Neural crest cell (in vitro differentiated cells): ENCODE results near the gene KLHDC4. TPM values are rescaled to one million over a fixed set of nuclear protein-coding genes. Genes with fewer than 3 reads are reported as not detected.
"Not testable (repeated sequence)": the region's sequence is repeated elsewhere in the genome, so short reads cannot be mapped to it uniquely, and the experiment has no call there.

Experiments used
- DNase-seq: peaks from one replicate; pipeline ENCODE4 v3.0.0; 2021; ENCODE audit warnings: low read depth, mixed read lengths, low spot score
- H3K27ac Mint-ChIP-seq: one replicate; pipeline ENCODE4 v1.8.0; 2021; ENCODE audit warnings: mild to moderate bottlenecking, mixed read lengths; ENCODE audit not compliant: unreplicated experiment
- H3K27me3 Mint-ChIP-seq: 2 replicates; pipeline ENCODE4 v1.8.0; 2021; ENCODE audit warnings: low read depth, mild to moderate bottlenecking, mixed read lengths
- H3K36me3 Mint-ChIP-seq: 2 replicates; pipeline ENCODE4 v1.8.0; 2021; ENCODE audit warnings: low read depth, mild to moderate bottlenecking, mixed read lengths
- H3K4me1 Mint-ChIP-seq: 2 replicates; pipeline ENCODE4 v1.8.0; 2021; ENCODE audit warnings: mixed read lengths
- H3K4me3 Mint-ChIP-seq: one replicate; pipeline ENCODE4 v1.8.0; 2021; ENCODE audit warnings: mild to moderate bottlenecking, mixed read lengths
- H3K9me3 Mint-ChIP-seq: 2 replicates; pipeline ENCODE4 v1.8.0; 2021; ENCODE audit warnings: mixed read lengths
- CTCF ChIP-seq: fragments of 200-600 bp; sonication (generic); conservative IDR thresholded peaks from 2 replicates; pipeline ENCODE4 v1.5.0; 2021; ENCODE audit warnings: antibody characterized with exemption, mild to moderate bottlenecking
- total RNA-seq: library from RNA; stranded (reverse); gene quantifications from 2 replicates; pipeline ENCODE4 v1.2.1, GENCODE V29; 2021

KLHDC4 gene
- total RNA-seq, 1 donor from 2014 or later, result 57.0 TPM

DNA sequence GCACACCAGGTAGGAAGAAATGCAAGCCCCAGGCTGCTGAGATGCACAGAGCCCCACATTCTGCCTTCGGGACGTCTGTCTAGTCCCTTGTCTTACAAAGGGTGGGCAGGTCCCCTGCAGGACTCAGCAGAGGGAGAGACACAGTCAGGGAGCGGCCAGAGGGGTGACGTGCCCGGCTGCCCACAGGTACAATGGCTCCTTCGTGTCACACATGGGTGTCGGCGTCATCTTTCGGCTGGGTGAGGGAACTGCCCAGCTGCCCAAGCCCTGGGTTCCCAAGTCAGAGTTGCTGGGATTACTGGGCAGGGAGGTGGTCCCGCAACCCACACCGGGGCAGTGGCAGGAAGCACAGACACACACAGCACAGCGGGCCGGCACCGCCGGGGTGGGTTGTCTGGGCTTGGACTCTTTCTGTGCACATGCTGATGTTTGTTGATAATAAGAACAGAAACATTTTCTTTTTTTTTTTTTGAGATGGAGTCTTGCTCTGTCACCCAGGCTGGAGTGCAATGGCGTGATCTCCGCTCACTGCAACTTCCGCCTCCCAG lies 82.9 kb downstream of the KLHDC4 start:
- Mint-ChIP-seq H3K36me3 (no peaks in the 10 kb centered on the region), H3K9me3 (no peaks in the 10 kb centered on the region), H3K27me3 (no peaks in the 10 kb centered on the region), H3K27ac (peak overlapping the region; percentile 43), H3K4me3 (no peak overlapping the region), H3K4me1 (no peaks in the 10 kb centered on the region)
- no peak for TF ChIP-seq CTCF
- no peak for DNase-seq

GRCh38 chr16:87681981-87682570 lies 83.7 kb downstream of the KLHDC4 start:
- H3K27ac Mint-ChIP-seq, result peak overlapping the region; percentile 43
- H3K27me3 Mint-ChIP-seq, result no peaks in the 10 kb centered on the region
- peak; percentile 22 for TF ChIP-seq CTCF
- no peak overlapping the region for H3K4me3 Mint-ChIP-seq
- no peaks in the 10 kb centered on the region for H3K36me3 Mint-ChIP-seq
- no peaks in the 10 kb centered on the region for H3K4me1 Mint-ChIP-seq
- DNase-seq, result no peak
- H3K9me3 Mint-ChIP-seq, result no peaks in the 10 kb centered on the region

GRCh38 chr16:87681051-87681602 lies 84.7 kb downstream of the KLHDC4 start:
- not testable (repeated sequence) for H3K4me3 Mint-ChIP-seq, DNase-seq, H3K9me3 Mint-ChIP-seq, H3K4me1 Mint-ChIP-seq, H3K27ac Mint-ChIP-seq, H3K27me3 Mint-ChIP-seq, H3K36me3 Mint-ChIP-seq

- H3K4me1 Mint-ChIP-seq, result peaks cover 6% of the 10 kb centered on the region
- no peak for TF ChIP-seq CTCF
Observed at GRCh38 chr16:87680272-87680644, 85.5 kb downstream of the KLHDC4 start.

DNA sequence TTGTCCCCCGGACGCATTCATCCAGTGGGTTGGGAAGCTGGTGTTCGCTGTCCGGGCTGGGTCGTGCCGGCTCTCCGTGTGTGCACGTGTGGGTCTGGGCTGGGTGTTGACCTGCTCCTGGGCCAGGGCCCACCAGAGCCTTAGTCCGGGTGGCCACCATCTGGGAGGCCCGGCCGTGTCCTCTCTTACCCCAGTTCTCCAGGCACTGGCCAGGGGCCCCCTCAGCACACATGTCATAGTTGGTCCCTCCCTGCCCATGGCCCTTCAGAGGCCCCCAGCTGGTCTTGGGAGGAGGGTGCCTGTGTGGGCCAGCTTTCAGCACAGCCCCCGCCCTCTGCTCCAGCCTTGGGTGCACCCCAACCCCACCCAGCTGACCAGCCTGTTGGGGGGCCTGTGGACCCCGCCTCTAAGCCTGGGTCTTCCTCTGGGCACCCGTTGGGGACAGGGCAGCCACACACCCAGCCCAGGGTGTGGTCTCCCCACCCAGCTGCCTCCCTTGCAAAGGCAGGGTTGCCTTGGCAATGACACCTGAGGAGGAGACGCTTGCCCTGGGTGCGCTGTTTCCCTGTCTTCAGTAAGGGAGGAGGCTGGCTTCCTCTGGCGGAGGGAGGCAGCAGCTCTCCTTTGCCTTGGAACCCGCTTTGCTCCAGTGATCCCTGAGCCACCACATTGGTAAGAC lies 86.1 kb downstream of the KLHDC4 start:
- no peak overlapping the region for H3K4me3 Mint-ChIP-seq
- H3K36me3 Mint-ChIP-seq, result no peaks in the 10 kb centered on the region
- no peak overlapping the region for H3K27ac Mint-ChIP-seq
- no peak for DNase-seq
- peaks cover 6% of the 10 kb centered on the region for H3K4me1 Mint-ChIP-seq
- H3K27me3 Mint-ChIP-seq, result no peaks in the 10 kb centered on the region
- no peaks in the 10 kb centered on the region for H3K9me3 Mint-ChIP-seq
- TF ChIP-seq CTCF, result no peak

More at GRCh38 chr16:87680272-87680644, 85.5 kb downstream of the KLHDC4 start:
- H3K27ac Mint-ChIP-seq, result no peak overlapping the region
- H3K9me3 Mint-ChIP-seq, result no peaks in the 10 kb centered on the region
- no peak for DNase-seq
- no peaks in the 10 kb centered on the region for H3K36me3 Mint-ChIP-seq
- no peak overlapping the region for H3K4me3 Mint-ChIP-seq
- no peaks in the 10 kb centered on the region for H3K27me3 Mint-ChIP-seq

DNA sequence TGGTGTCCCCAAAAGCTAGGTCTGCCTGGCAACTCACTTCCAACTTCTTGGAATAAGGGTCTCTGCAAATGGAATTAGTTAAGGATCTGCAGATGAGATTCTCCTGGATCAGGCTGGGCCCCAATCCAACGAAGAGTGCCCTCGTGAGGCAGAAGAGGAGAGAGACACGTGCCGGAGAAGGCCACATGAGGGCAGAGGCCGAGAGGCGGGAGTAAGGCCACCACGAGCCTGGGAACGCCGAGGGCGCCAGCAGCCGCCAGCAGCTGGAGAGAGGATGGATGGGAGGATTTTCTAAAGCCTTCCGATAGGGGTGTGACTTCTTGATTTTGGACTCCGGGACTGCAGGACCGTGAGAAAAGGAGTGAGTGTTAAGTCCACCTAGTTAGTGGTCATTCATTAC lies 87.2 kb downstream of the KLHDC4 start:
- H3K4me1 Mint-ChIP-seq, result peaks cover 10% of the 10 kb centered on the region
- DNase-seq, result no peak
- H3K9me3 Mint-ChIP-seq, result no peaks in the 10 kb centered on the region
- H3K27ac Mint-ChIP-seq, result no peak overlapping the region
- H3K27me3 Mint-ChIP-seq, result no peaks in the 10 kb centered on the region
- no peak for TF ChIP-seq CTCF
- no peak overlapping the region for H3K4me3 Mint-ChIP-seq
- no peaks in the 10 kb centered on the region for H3K36me3 Mint-ChIP-seq
